ENCODE measurements around the gene UBAC2. TPM values are rescaled to one million over a fixed set of nuclear protein-coding genes. Genes with fewer than 3 reads are reported as not detected.

UBAC2 gene
- total and polyA plus RNA-seq, 2 of the 8 experiments (the other 6 are each of a cell fraction or from before 2014, with no cell fraction given): 75.9 to 76.9 TPM

DNA sequence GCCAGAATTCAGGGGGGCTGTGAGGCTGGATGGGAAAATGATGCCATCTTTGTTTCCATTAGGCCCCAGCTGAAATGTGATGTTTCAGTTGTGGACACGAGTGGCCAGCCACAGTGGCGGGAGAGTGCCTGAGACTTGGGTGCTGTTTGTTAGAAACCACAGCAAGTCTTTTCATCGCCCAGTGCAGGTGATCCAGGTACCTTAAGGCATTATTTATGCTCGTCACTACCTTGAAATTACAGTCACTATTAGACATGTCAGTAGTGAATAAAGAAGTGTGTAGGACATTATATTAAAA is 218.1 kb downstream of the UBAC2 start (continued):
- no peak for TF ChIP-seq CBX5 (IDR thresholded peaks at IDR 0.05; ENCODE audit: low read depth, low read length)
